ENCODE data around the gene CIBAR2. TPM values are rescaled to one million over a fixed set of nuclear protein-coding genes. Genes with fewer than 3 reads are reported as not detected.
A peak's percentile ranks its signal among the peaks of the same experiment; 100 is the strongest.

Gene CIBAR2
- total and polyA plus RNA-seq, 10 of the 15 experiments (the other 5 are each of a cell fraction or from before 2014, with no cell fraction given): 0.05 to 0.16 (median 0.07) TPM; not detected in 7

- DNase-seq (ENCODE audit: low read depth, low spot score): no peak
- WGBS (ENCODE audit: insufficient coverage, insufficient replicate concordance, low lambda C conversion rate, missing lambda C conversion rate): 56% methylated on average over 22 of the region's 22 CpGs
- H3K79me2 ChIP-seq (ENCODE audit: control insufficient read depth, insufficient read depth, low read length): no peaks in the 10 kb centered on the region
- FAIRE-seq: no peak
- no peaks in the 10 kb centered on the region for H4K20me1 ChIP-seq (ENCODE audit: control insufficient read depth, insufficient read depth)
- BruUV-seq (replicated peaks): no TSS peak
- no peaks in the 10 kb centered on the region for H3K36me3 ChIP-seq (ENCODE audit: control insufficient read depth in 2 of 2, insufficient read depth in 2 of 2, low read length in 1 of 2)
- H3K4me3 ChIP-seq: no peak overlapping the region
- ChIA-PET SMC1A (ENCODE audit: uncharacterized antibody, unreplicated experiment) (no interaction called here), RAD21 (ENCODE audit: unreplicated experiment) (no interaction called here), CTCF (interaction anchor here (1.1 kb wide), 1 partner anchor 58 kb away, joined by 3 read pairs; no protein-coding TSS in a partner anchor), POLR2A (no interaction called here)
- in situ Hi-C loops (cut with MboI): no loop called here
- no peaks in the 10 kb centered on the region for H3K9me3 ChIP-seq (replicated peaks; ENCODE audit: control insufficient read depth, insufficient read depth, low read length)
- H3K4me2 ChIP-seq (ENCODE audit: control insufficient read depth, insufficient read depth): no peak overlapping the region
- ATAC-seq: no peak
- no peaks in the 10 kb centered on the region; a peak in 1 of 4 replicates for H3K27me3 ChIP-seq (replicated peaks in 1 of 2; ENCODE audit: control insufficient read depth in 2 of 2, insufficient read depth in 2 of 2, low read length in 1 of 2)
- TF ChIP-seq ZBTB40 (IDR thresholded peaks at IDR 0.05; ENCODE audit: borderline replicate concordance): peak; percentile 52
- TF ChIP-seq TCF3 (IDR thresholded peaks at IDR 0.05; ENCODE audit: borderline replicate concordance, insufficient read depth, low read depth, low read length): no peak
- H2AFZ ChIP-seq (ENCODE audit: control insufficient read depth, low read depth, low read length): no peak overlapping the region
- H3K9ac ChIP-seq (ENCODE audit: control insufficient read depth, insufficient read depth, low read length): no peak overlapping the region
- no peak overlapping the region for H3K27ac ChIP-seq (ENCODE audit: control insufficient read depth, insufficient read depth)
- intact Hi-C loops (cut with micrococcal nuclease; ENCODE audit: unreplicated experiment): no loop called here
- peaks cover 21% of the 10 kb centered on the region for H3K4me1 ChIP-seq (ENCODE audit: control insufficient read depth, insufficient read depth, low read length)
These were observed 32.3 kb downstream of the CIBAR2 start for GRCh38 chr16:85079785-85080570.
